ENCODE data around the gene IGFBP7. TPM values are rescaled to one million over a fixed set of nuclear protein-coding genes. Genes with fewer than 3 reads are reported as not detected.

IGFBP7 gene
- total and polyA plus RNA-seq, 2 of the 8 experiments (the other 6 are each of a cell fraction or from before 2014, with no cell fraction given): 0.17 to 0.48 TPM

GRCh38 chr4:57075367-57075766 lies 34.8 kb downstream of the IGFBP7 start:
- no peak overlapping the region for H4K8ac ChIP-seq (ENCODE audit: extremely low read depth, insufficient read depth, low read length)
- H3K79me1 ChIP-seq (ENCODE audit: low read depth, low read length): no peaks in the 10 kb centered on the region
- H2BK15ac ChIP-seq (ENCODE audit: low read length): no peak overlapping the region
- H2BK12ac ChIP-seq (ENCODE audit: low read depth, low read length): no peak overlapping the region
- H3K79me2 ChIP-seq (ENCODE audit: control insufficient read depth in 1 of 2, insufficient read depth in 2 of 2, low read length in 2 of 2): no peaks in the 10 kb centered on the region
- H4K20me1 ChIP-seq (replicated peaks in 1 of 2; ENCODE audit: control insufficient read depth in 1 of 2, insufficient read depth in 2 of 2, low read length in 2 of 2): no peaks in the 10 kb centered on the region
- no peak overlapping the region for H2BK120ac ChIP-seq (replicated peaks; ENCODE audit: low read depth, low read length)
- no peak overlapping the region for H4K5ac ChIP-seq (ENCODE audit: insufficient read length, low read depth, low read length)
- no peak overlapping the region for H2BK20ac ChIP-seq (ENCODE audit: low read length)
- no peak overlapping the region for H3K23ac ChIP-seq (ENCODE audit: insufficient read length)
- H3K9me3 ChIP-seq (ENCODE audit: insufficient read depth in 2 of 2, low read depth in 1 of 2, low read length in 1 of 2): no peaks in the 10 kb centered on the region
- ChIA-PET POLR2A (ENCODE audit: partially characterized antibody) (no interaction called here), CTCF (ENCODE audit: partially characterized antibody) (interaction anchor here (1.0 to 1.2 kb wide), 4 partner anchors 18 to 115 kb away, joined by 3 to 4 read pairs (median 4); no protein-coding TSS in a partner anchor)
- no peak overlapping the region for H2AFZ ChIP-seq (ENCODE audit: low read length)
- peaks cover 5 to 6% (median 6%) of the 10 kb centered on the region in 4 experiments; a peak in 6 of 7 replicates for H3K4me1 ChIP-seq (replicated peaks in 1 of 4; ENCODE audit: control insufficient read depth in 3 of 4, insufficient read depth in 4 of 4, low read length in 3 of 4)
- no peak overlapping the region for H3K4ac ChIP-seq (replicated peaks; ENCODE audit: insufficient read length, low read depth, low read length)
- no peak overlapping the region for H3K4me2 ChIP-seq (ENCODE audit: insufficient read depth in 1 of 2, low read depth in 2 of 2, low read length in 2 of 2)
- H3K23me2 ChIP-seq (ENCODE audit: low read depth, low read length): no peaks in the 10 kb centered on the region
- H3K4me3 ChIP-seq (ENCODE audit: extremely low read depth in 1 of 4, insufficient read depth in 2 of 4, low read depth in 3 of 4, low read length in 4 of 4): no peak overlapping the region
- DNase-seq (ENCODE audit: low read depth in 1 of 2, low spot score in 2 of 2) (no peak), FAIRE-seq (no peak)
- H2BK5ac ChIP-seq (ENCODE audit: low read depth, low read length): no peak overlapping the region
- no peak overlapping the region for H3K14ac ChIP-seq (ENCODE audit: insufficient read length)
- no peak overlapping the region for H3K18ac ChIP-seq (ENCODE audit: extremely low read depth, low read length)
- no peaks in the 10 kb centered on the region for H3K36me3 ChIP-seq (ENCODE audit: control insufficient read depth in 2 of 4, insufficient read depth in 4 of 4, low read length in 3 of 4)
- no peak overlapping the region for H3K56ac ChIP-seq (replicated peaks; ENCODE audit: insufficient read length, low read depth, low read length)
- H4K91ac ChIP-seq (replicated peaks; ENCODE audit: insufficient read length, low read length): no peak overlapping the region
- H3K27ac ChIP-seq (ENCODE audit: low read depth, low read length): no peak overlapping the region
- H2AK5ac ChIP-seq (ENCODE audit: low read depth, low read length): no peak overlapping the region
- H3K27me3 ChIP-seq (replicated peaks in 1 of 4; ENCODE audit: control insufficient read depth in 3 of 4, extremely low read depth in 1 of 4, insufficient read depth in 3 of 4, low read length in 3 of 4): no peaks in the 10 kb centered on the region
- H3K9ac ChIP-seq (replicated peaks in 1 of 4; ENCODE audit: extremely low read depth in 1 of 4, low read depth in 3 of 4, low read length in 3 of 4): no peak overlapping the region
- TF ChIP-seq RAD21 (IDR thresholded peaks at IDR 0.05 in 1 of 2, conservative IDR thresholded peaks at IDR 0.05 in 1 of 2; ENCODE audit: low read depth in 2 of 2, low read length in 2 of 2): no peak
- TF ChIP-seq EGR1 (IDR thresholded peaks at IDR 0.05; ENCODE audit: borderline replicate concordance, low read depth, low read length): no peak
- no peak for TF ChIP-seq SIN3A (conservative IDR thresholded peaks at IDR 0.05 in 1 of 2, IDR thresholded peaks at IDR 0.05 in 1 of 2; ENCODE audit: low read depth in 1 of 2, low read length in 2 of 2)
- TF ChIP-seq RXRA (IDR thresholded peaks at IDR 0.05; ENCODE audit: insufficient read depth, low read depth, low read length): no peak
- no peak for TF ChIP-seq SIRT6 (IDR thresholded peaks at IDR 0.05; ENCODE audit: low read length)
- no peak for TF ChIP-seq CTBP2 (IDR thresholded peaks at IDR 0.05; ENCODE audit: borderline replicate concordance, insufficient read depth, insufficient read length, low read length)
- TF ChIP-seq CEBPB (IDR thresholded peaks at IDR 0.05; ENCODE audit: low read depth, low read length): no peak
- no peak for TF ChIP-seq BCL11A (IDR thresholded peaks at IDR 0.05; ENCODE audit: low read depth in 2 of 2, low read length in 2 of 2)
- no peak for TF ChIP-seq KDM5A (IDR thresholded peaks at IDR 0.05; ENCODE audit: low read length)
